NCI-H146 treated with DMSO at 0.1 percent for 48 hours (cell line): ENCODE measurements around the gene MRPL1.
A peak's percentile ranks its signal among the peaks of the same experiment; 100 is the strongest.
"Not testable (repeated sequence)": the region's sequence is repeated elsewhere in the genome, so short reads cannot be mapped to it uniquely, and the experiment has no call there.

Experiments used
- DNase-seq: peaks from one replicate; lab custom pipeline; 2025; ENCODE audit not compliant: unreplicated experiment; lab: John Stamatoyannopoulos, UW

Gene MRPL1

DNA sequence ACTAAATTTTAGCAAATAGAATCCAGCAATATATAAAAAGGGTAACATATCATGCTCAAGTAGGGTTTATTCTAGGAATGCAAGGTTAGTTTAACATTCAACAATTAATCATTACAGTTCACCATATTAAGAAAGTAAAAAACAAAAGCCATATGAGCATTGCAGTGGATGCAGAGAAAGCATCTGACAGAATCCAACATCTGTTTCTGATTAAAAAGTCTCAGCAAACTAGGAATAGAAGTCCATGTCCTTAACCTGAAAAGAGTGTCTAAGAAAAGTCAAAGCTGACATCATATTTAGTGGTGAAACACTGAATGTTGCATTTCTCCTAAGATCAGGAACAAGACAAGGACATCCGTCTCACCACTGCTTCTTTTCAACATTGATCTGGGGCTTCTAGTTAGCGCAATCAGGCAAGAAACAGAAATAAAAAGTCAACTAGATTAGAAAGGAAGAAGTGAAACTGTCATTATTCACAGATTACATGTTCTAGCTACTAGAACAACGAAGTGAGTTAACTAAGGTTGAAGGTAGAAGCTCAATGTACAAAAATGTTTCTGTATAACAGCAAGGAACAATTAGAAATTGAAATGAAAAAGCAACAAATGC is 49.3 kb downstream of the MRPL1 start:
- no peak for DNase-seq

DNA sequence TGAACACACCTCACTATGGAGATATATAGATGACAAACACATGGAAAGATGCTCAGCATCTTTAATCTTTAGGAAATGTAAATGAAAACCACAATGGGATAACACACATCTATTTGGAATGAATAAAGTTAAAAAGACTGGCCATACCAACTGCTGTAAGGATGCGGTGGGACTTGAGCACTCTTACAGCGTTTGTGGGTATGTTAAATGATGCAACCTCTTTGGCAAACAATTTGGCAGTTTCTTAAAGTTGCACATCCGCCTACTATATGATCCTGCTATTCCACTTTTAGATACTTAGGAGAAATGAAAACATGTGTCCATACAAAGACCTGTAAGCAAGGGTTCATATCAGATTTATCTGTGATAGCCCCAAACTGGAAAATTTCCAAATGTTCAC is 50.7 kb downstream of the MRPL1 start:
- no peak for DNase-seq

DNA sequence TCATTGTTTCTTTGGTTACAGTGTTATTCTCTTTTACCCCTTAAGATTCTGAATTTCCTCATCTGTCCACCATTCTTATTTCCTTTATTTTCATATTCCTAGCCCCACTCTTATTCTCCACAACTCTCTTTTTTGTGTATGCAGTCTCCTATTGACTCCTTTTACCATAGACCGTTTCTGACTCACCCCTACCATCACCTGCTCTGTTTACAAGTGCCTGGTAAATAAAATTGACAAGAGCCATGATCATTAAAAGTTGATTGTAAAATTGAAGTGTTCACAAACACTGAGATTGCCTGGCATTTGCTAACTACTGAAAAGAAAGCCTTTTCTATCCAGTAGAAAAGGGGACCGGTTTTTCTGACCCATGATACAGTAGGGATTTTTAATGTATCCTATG is 54.4 kb downstream of the MRPL1 start:
- DNase-seq = no peak

DNA sequence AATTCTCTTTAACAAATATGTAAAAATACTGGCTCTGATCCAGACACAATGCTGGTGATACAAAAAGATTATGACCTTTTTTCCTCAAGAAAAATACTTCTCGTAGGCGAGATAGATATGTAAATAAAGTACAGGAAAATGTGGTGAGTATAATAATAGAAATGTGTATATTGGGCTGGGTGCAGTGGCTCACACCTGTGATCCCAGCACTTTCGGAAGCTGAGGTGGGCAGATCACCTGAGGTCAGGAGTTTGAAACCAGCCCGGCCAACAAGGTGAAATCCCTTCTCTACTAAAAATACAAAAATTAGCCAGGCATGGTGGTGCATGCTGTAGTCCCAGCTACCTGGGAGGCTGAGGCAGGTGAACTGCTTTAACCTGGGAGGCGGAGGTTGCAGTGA is 55.0 kb downstream of the MRPL1 start:
- DNase-seq = no peak

DNA sequence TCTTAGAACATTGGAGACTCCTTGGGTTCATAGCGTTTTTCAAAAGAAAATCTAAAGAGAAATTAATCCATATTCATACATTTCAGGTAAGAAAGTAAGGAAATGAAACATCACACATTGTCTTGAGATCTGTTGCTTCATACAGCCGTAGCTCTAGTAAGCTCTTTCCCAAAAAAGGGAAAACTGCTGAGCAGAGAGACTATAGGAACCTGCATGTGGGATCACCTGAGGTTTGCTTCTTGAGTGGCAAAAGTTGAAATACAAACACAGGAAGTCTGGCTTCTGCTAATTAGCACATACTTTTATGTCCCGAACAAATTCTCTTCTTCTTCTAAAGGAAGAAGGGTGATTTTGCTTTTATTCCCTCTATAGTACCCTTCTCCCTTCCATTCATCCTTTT is 57.7 kb downstream of the MRPL1 start:
- no peak for DNase-seq

DNA sequence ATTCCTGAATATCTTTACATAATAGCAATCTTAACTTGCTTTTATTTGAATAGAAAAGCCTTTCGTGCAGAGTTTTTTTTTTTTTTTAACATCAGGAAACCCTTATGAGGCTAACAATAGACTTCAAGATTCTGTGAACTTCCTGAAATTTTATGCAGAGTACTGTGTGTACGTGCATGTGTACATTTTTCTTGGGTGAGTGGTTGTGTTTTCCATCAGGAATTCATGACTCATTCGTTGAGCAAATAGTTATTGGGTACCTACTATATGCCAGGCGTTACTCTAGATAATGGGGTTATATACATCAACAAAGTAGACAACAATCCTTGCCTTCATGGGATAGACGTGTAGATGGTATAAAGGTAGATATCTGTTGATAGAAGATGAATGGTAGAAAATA is 59.1 kb downstream of the MRPL1 start:
- DNase-seq = no peak

DNA sequence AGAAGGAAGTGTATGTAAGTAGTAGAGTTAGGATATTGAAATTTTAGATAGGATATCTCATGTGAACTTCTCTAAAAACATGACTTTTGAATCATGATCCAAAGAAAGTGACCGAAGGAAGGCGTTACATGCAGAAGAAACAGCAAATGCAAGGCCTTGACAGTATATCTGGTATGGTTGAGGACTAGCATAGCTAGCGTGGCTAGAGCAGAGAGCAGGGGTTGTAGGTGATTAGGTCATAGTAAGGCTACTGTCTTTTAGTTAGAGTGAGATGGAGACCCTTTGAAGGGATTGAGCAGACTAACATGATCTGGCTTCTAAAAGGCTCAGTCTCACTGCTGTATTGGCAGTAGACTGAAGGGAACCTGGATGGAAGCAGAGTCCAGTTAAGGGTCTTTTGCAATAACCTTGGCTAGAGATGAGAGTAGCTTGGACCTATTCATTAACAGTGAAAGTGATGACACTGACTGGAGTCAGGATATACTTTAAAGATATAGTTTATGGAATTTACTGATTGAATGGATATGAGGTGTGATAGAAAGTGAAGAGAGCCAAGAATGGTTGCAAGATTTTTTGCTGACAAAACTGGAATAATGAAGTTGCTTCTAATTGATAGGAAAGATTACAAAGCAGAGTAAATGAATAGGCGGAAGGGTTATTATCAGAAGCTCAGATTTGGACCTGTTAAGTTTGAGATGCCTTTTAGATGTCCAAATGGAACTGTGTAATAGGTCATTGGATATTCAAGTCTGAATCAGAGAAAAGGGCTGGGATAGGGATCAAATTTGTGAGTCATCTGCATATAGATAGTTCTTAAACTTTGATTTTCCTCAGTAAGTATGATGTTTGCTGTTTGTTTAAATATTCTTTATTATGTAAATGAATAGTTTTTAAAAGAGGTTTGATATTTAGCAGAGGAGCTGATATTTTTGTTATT is 59.8 kb downstream of the MRPL1 start:
- DNase-seq = no peak

DNA sequence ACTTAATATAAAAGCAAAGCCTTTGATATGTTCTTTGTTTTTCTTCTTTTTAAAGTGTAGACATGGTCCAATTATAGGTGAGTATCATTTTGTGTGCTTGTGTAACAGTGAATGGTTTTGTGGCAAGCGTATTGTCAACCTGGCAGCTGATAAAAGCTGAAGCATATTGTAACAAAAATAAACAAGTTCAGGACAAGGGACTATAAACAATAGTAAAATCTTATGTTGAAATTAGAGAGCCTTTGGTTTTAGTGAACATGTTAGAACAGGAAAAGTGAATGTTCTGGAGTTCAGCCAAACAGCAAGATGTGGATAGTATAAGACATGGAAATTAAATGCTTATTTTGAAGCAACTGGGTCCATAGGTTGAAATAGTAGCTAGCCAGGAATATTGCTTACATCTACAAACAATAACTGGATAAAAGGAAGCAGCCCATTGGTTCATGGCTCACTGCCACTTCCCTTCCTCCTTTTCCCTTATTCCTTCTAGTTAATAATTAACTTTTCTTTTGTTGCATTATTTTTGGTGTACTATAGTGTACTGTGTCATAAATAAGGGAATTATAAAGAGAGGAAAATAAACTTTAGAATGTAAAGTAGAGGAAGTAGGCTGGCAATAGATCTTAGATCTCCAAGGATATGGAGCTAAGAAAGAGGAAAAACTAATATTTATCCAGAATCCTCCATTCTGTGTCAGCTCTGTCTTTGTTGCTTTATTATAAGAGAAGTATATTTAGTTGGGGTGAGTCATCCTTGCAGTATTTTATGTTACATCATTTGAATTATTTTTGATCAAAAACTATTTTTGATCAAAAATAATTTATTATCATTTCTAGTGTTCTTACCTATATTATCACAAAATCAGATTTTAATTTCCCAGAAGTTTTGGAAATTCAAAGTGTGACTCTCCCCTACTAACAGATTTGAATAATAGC is 65.6 kb downstream of the MRPL1 start:
- no peak for DNase-seq

DNA sequence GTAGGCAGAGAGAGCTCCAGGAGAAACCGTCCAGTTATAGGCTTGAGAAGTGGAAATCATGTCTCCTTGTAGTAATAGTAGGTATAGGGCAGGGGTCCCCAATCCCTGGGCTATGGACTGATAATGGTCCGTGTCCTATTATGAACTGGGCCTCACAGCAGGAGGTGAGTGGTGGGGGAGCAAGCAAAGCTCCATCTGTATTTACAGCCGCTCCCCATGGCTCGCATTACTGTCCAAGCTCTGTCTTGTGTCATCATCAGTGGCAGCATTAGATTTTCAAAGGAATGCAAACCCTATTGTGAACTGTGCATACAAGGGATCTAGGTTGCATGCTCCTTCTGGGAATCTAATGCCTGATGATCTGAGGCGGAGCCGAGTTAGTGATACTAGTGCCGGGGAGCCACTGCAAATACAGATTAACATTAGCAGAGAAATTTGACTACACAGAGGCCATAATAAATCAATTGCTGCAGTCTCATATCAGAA is 67.6 kb downstream of the MRPL1 start:
- no peak for DNase-seq

DNA sequence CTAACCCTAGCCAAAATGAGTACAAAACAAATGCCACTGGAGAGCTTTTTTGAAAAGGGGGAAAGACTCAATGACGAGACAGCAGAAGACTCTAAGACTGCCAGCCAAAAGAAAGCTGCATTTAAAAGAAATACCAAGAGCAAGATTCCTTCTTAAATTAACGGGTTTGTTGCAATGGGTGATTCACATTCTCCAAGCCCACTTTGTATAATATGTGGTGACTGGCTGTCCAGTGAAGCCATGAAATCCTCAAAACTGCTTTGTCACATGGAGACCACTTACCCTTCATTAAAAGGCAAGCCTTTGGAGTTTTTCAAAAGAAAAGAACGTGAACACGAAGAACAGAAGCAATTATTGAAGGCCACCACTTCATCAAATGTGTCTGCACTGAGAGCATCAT is 68.2 kb downstream of the MRPL1 start:
- no peak for DNase-seq

DNA sequence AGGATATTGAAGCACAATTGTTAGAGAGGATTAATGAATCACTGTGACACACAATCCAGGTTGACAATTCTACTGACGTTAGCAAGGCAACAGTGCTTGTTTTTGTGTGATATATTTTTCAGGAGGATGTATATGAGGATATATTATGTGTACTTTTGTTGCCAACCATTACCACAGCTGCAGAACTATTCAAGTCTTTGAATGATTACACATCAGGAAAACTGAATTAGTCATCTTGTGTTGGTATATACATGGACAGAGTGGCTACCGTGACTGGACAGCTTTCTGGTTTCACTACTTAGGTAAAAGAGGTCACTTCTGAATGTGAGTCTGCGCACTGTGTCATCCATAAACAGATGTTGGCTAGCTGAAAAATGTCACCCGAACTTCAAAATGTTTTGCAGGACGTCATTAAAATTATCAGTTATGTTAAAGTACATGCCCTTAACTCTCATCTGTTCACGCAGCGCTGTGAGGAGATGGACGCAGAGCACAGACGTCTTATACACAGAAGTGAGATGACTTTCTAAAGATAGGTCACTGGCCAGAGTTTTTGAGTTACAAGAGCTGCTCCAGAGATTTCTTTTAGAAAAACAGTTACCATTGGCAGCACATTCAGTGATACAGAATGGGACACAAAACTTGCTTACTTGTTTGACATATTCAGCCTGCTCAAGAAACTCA is 69.0 kb downstream of the MRPL1 start:
- no peak for DNase-seq

DNA sequence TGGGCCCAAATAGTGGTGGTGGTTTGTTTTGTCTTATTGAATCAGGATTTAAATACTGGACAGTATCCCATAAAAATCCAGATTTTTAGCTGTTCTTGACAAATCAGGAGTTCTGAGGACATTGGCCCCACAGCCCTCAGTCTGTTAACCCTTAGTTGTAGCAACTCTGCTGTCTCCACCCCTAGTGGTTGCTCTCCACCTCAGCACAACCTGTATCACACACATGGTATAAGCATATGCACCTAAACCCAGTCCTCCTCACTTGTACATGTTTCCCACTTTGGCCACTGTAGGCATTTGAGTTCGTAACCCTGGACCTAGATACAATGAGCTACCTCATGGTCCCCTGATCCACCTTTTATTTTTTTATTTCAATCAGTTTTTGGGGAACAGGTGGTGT is 75.9 kb downstream of the MRPL1 start:
- no peak for DNase-seq

DNA sequence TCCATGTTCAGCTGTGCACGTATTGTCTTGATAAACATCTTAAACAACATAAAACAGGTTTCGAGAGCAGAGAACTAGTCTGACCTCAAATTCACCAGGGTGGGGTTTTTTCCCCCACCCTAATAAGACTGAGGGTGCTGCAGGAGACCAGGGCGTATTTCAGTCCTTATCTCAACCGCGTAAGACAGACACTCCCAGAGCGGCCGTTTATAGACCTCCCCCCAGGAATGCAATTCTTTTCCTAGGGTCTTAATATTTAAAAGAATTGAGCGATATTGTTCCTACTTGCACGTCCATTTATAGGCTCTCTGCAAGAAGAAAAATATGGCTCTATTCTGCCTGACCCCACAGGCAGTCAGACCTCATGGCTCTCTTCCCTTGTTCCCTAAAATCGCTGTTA is 83.3 kb downstream of the MRPL1 start:
- DNase-seq = not testable (repeated sequence)

DNA sequence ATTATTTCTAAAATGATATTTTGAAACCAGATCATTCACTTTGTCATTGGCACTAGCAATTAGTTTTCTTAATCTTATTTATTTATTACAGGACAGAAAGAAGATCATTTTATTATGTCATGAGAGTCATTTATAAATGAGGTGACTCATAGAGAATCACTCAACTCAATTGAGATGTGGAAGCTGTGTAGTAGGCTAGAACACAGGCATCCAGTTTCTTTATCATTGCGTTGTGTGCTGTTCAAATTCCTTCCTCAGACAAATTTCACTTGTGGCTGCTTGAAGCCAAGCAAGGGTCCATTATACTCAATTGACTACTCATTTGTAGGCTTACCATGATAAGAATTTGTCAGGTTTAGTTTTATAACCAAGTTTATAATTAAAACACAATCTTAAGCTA is 87.6 kb downstream of the MRPL1 start:
- no peak for DNase-seq

DNA sequence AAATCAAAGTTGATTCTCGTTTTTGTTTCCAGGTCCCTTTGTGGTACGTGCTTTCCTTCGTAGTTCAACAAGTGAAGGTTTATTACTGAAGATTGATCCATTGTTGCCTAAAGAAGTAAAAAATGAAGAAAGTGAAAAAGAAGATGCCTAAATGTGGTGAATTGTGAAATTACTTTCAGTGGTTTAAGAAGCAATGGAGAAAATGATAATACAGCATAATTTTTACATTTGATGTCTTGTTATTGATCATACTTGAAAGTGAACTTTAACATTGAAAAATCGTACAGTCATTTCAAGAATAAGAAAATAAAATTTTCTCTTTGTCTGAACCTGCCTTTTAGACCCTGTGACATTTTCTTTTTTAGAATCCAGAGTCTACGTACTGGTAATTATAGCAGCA is 89.8 kb downstream of the MRPL1 start:
- no peak for DNase-seq

DNA sequence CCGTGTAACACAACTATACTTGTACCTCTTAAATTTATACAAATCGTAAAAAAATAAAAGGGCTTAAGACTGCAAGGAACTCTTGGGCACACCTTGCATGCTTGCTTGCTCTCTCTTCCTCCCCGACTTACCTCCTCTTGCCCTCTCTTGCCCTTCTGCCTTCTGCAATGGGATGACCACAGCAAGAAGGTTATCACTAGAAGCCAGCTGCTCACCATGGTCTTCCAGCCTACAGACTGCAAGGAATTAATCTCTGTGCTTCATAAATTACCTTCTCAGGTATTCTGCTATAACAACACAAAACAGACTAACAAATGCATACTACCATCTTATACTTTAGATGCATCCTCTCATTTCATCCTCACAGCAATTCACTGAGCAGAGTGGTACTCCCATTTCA is 92.1 kb downstream of the MRPL1 start:
- no peak for DNase-seq

DNA sequence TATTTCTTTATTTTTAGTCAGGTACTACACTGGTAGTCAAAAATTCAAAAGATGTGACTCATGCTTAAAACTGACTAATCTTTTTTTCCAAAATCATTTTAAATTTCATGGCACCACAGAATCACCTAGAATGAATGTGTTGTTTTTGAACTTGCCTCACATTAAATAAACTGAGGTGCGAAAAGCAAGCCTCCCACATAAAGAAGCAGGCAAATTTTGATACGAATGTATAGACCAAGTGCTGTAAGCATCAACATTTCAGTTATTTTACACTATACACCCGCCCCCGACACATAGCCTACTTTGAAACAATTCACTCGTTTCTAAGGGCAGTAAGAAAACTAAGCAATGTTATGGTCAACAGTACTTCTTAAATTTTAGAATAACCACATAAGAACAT is 94.3 kb downstream of the MRPL1 start:
- no peak for DNase-seq

DNA sequence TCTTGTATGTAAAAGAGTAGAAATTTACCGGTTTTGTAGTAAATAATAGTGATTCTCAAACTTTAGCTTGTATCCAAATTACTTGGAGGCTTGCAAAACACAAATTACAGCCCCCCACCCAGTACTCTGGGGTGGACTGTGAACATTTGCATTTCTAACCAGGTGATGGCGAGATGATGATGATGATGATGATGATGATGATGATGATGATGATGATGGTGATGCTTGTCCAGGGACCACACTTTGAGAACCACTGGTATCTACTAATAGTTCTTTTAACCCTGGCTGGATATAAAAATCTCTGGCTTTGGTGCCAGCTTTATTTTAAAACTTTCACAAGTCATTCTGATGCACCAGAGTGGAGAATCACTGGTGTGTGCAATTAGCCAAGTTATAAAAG is 96.3 kb downstream of the MRPL1 start:
- no peak for DNase-seq

DNA sequence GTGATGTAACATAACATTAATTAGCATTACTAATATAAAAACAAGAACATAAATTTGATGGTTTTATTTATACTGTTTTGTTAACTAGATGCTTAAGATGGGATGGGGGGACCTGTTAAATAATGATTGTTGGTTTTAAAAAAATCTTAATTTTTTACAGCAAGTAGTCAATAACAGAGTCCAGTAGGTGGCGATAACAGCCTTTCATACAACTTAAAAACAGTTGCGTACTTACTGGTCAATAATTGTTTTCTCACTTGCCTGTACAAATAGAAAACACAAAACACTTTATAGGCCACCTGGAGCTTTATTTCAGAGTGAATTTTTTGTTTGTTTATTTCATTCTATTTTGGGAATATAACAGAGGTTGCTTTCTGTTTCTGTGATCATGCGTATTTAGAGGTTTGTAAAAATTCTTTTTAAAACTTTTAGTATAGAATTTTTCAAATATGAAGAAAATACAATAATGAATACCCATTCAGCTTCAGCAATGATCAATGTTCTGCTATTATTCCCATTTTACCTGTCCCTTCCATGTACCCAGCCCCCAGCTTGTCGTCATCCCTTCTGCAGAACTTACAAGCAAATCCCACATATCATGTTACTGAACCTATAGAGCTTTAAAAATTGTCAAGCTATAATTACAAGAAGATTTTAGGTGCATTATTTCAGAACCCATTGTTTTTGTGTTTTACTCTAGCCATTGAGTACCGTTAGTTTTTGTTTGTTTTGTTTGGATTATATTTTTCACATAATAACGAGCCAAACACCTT is 97.1 kb downstream of the MRPL1 start:
- peak; percentile 80 for DNase-seq

DNA sequence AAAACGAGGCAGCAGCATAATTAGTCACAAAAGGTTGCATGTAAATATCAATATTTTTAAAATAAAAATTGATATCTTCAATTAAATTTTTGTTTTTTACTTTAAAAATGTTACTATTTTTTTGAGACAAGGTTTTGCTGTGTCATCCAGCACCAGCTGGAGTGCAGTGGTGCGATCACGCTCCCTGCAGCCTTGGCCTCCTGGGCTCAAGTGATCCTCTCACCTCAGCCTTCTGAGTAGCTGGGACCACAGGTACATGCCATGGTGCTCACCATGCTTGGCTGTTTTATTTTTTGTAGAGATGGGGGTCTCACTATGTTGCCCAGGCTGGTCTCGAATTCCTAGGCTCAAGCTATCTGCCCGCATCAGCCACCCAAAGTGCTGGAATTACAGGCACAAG is 97.7 kb downstream of the MRPL1 start:
- DNase-seq = no peak
